Pancreas (tissue), 10 donors: Measurements from ENCODE around the gene BICRA. TPM values are rescaled to one million over a fixed set of nuclear protein-coding genes. Genes with fewer than 3 reads are reported as not detected.
"Not testable (repeated sequence)": the region's sequence is repeated elsewhere in the genome, so short reads cannot be mapped to it uniquely, and the experiment has no call there.

Source experiments
- ATAC-seq, 4 donors: fragments of 200-7000 bp; cut with Tn5 transposase; one replicate each; pipeline versions ENCODE4 v1.8.0 to v1.9.1; 2020; ENCODE audit warnings: mild to moderate bottlenecking in 4 of 4, moderate library complexity in 4 of 4
- DNase-seq, 6 donors: peaks; one replicate each; pipeline ENCODE4 v3.0.0-alpha.2; 2020
- FAIRE-seq: peaks from 2 replicates; lab custom pipeline; 2012; peaks lifted over from hg19 to GRCh38; lab: Jason Lieb, UNC
- H3K27ac ChIP-seq, 4 donors: fragments of 200-600 bp; sonication (generic); 1 replicate in 3 of 4; 2 replicates in 1 of 4; pipeline versions ENCODE4 v1.5.0 to v1.8.0; 2020
- H3K27me3 ChIP-seq, 4 donors: fragments of 200-600 bp; one replicate each; pipeline ENCODE4 v1.8.0; 2021
- H3K36me3 ChIP-seq, 3 donors: fragments of 200-600 bp; sonication (generic) in 1 of 3; one replicate each; pipeline versions ENCODE4 v1.5.0 to v1.8.0; 2020 to 2021
- H3K4me1 ChIP-seq, 3 donors: fragments of 200-600 bp; one replicate each; pipeline ENCODE4 v1.8.0; 2021
- H3K4me3 ChIP-seq, 4 donors: fragments of 200-600 bp; sonication (generic) in 2 of 4; one replicate each; pipeline versions ENCODE4 v1.5.0 to v1.8.0; 2020 to 2021
- H3K9me3 ChIP-seq, 4 donors: fragments of 200-600 bp; one replicate each; pipeline ENCODE4 v1.8.0; 2021
- CTCF ChIP-seq, 4 donors: fragments of 200-600 bp; sonication (generic) in 3 of 4; IDR thresholded peaks; one replicate each; pipeline versions ENCODE4 v1.5.0 to v1.8.0; 2021; ENCODE audit warnings: antibody characterized with exemption in 4 of 4
- whole genome bisulfite sequencing, 2 donors: extraction: QIAGEN DNeasy Blood & Tissue Kit; methylation state at CpG; one replicate each; pipeline ENCODE4 v1.1.7; 2013; 5-methylcytosine and 5-hydroxymethylcytosine counted together
- intact Hi-C, 3 donors: fragments of 100-400 bp; cut with DNase I; formaldehyde crosslinking; loops; one replicate each; pipeline versions ENCODE4 v1.11.1 to v1.14.2; 2022
- polyA plus RNA-seq, 2 donors: library from polyadenylated mRNA; stranded (reverse); fragments of 200-250 nt; gene quantifications; one replicate each; pipeline ENCODE4 v1.2.3, GENCODE V29; 2013
- total RNA-seq, 6 donors: library from RNA; stranded (reverse); fragmentation: NEBNext Ultra II Directional in 4 of 6; extraction: Animal tissue kit (Norgen Biotek cat#: 25700) in 4 of 6; gene quantifications; one replicate each; pipeline versions ENCODE4 v1.2.1 to v1.2.4, GENCODE V29; 2021 to 2023
- donor health status: healthy with polysubstance abuse.
- donor health status: DM: no; HTN: no; CAD: no; lungs with moderate emphysema.
- donor health status: DM: no; HTN: no; CAD: no.
- donor health status: control.
- donor health status: control.
- donor health status: Bipolar disorder and iron deficiency.
- donor health status: DM: yes; HTN: yes; CAD: no.
- donor health status: DM: no; HTN: no; CAD: no.
- donor health status: DM: no; HTN: no; CAD: no.
- donor health status: DM: yes; HTN: yes; CAD: no.

BICRA gene
- total and polyA plus RNA-seq, 8 donors: 2.7 to 10.4 (median 5.9) TPM

- H3K4me1 ChIP-seq: peaks cover 11 to 16% (median 12%) of the 10 kb centered on the region in 3 donors
- H3K36me3 ChIP-seq: peaks cover 0 to 15% (median 0%) of the 10 kb centered on the region in 3 donors
- 15 to 17% methylated on average over 7 of the region's 7 CpGs for WGBS, 2 donors
- no peak for TF ChIP-seq CTCF (IDR thresholded peaks at IDR 0.05)
- no peaks in the 10 kb centered on the region for H3K27me3 ChIP-seq
- FAIRE-seq (no peak), DNase-seq (peak in 4 of 6 donors; percentile 56 to 76 (median 74)), ATAC-seq (peak; percentile 58 to 72 (median 66))
- H3K9me3 ChIP-seq: no peaks in the 10 kb centered on the region
- H3K27ac ChIP-seq: peak overlapping the region in 1 of 4 donors; percentile 52
- peak overlapping the region in 2 of 4 donors; percentile 11 to 25 for H3K4me3 ChIP-seq
- intact Hi-C loops: no loop called here
Measured at GRCh38 chr19:47723581-47723940, 114.6 kb downstream of the BICRA start.

- intact Hi-C loops: no loop called here
- DNase-seq (peak in 1 of 6 donors; percentile 69), FAIRE-seq (no peak), ATAC-seq (no peak)
- H3K4me3 ChIP-seq: no peak overlapping the region
- H3K36me3 ChIP-seq: peaks cover 0 to 15% (median 0%) of the 10 kb centered on the region in 3 donors
- no peak for TF ChIP-seq CTCF (IDR thresholded peaks at IDR 0.05)
- no peaks in the 10 kb centered on the region for H3K9me3 ChIP-seq
- peaks cover 2 to 13% (median 3%) of the 10 kb centered on the region in 3 donors for H3K4me1 ChIP-seq
- WGBS, 2 donors: 90 to 92% methylated on average over 48 of the region's 48 CpGs
- H3K27me3 ChIP-seq: no peaks in the 10 kb centered on the region
- H3K27ac ChIP-seq: no peak overlapping the region
Measured at GRCh38 chr19:47725759-47726401, 116.9 kb downstream of the BICRA start.

GRCh38 chr19:47726467-47726866 is 117.5 kb downstream of the BICRA start:
- 85 to 87% methylated on average over 4 of the region's 4 CpGs for WGBS, 2 donors
- H3K4me3 ChIP-seq: no peak overlapping the region
- no peak for FAIRE-seq

GRCh38 chr19:47728295-47728694 is 119.4 kb downstream of the BICRA start:
- WGBS, 2 donors: 95 to 98% methylated on average over 4 of the region's 4 CpGs
- ATAC-seq, DNase-seq, H3K9me3 ChIP-seq, FAIRE-seq, H3K4me3 ChIP-seq, intact Hi-C loops, H3K27me3 ChIP-seq: not testable (repeated sequence)
- H3K4me1 ChIP-seq: peaks cover 2 to 11% (median 3%) of the 10 kb centered on the region in 3 donors
- H3K36me3 ChIP-seq: peaks cover 0 to 15% (median 0%) of the 10 kb centered on the region in 3 donors
- peak overlapping the region; percentile 69 to 89 (median 78) for H3K27ac ChIP-seq

More at GRCh38 chr19:47726467-47726866, 117.5 kb downstream of the BICRA start:
- intact Hi-C loops: no loop called here
- ATAC-seq: no peak
- no peak for DNase-seq
- no peaks in the 10 kb centered on the region for H3K9me3 ChIP-seq
- no peak overlapping the region for H3K27ac ChIP-seq
- peaks cover 0 to 15% (median 0%) of the 10 kb centered on the region in 3 donors for H3K36me3 ChIP-seq
- no peaks in the 10 kb centered on the region for H3K27me3 ChIP-seq
- no peak for TF ChIP-seq CTCF (IDR thresholded peaks at IDR 0.05)
- peaks cover 2 to 13% (median 3%) of the 10 kb centered on the region in 3 donors for H3K4me1 ChIP-seq

- Histone ChIP-seq H3K27me3 (no peaks in the 10 kb centered on the region), H3K4me3 (peak overlapping the region in 2 of 4 donors; percentile 36 to 37), H3K27ac (peak overlapping the region; percentile 69 to 89 (median 78)), H3K9me3 (no peaks in the 10 kb centered on the region), H3K36me3 (peaks cover 0 to 15% (median 0%) of the 10 kb centered on the region in 3 donors), H3K4me1 (peaks cover 0 to 6% (median 0%) of the 10 kb centered on the region in 3 donors)
- ATAC-seq (peak; percentile 85 to 94 (median 88)), DNase-seq (peak; percentile 79 to 93 (median 88)), FAIRE-seq (no peak)
- intact Hi-C loops: no loop called here
- 20 to 31% methylated on average over 9 of the region's 9 CpGs for WGBS, 2 donors
- no peak for TF ChIP-seq CTCF (IDR thresholded peaks at IDR 0.05)
Measured at GRCh38 chr19:47729468-47729798, 120.5 kb downstream of the BICRA start.
